Thyroid gland (tissue), 4 donors: ENCODE measurements around the gene TRIOBP.

Experiments used
- CTCF ChIP-seq, 6 experiments: fragments of 200-600 bp in 3 of 6; fragments of 450-650 bp in 3 of 6; sonication (generic) in 3 of 6; IDR thresholded peaks; one replicate each; pipeline ENCODE4 v1.5.1; 2016 to 2019; ENCODE audit warnings: antibody characterized with exemption in 6 of 6, mild to moderate bottlenecking in 2 of 6, inconsistent platforms in 1 of 6, moderate library complexity in 1 of 6
- POLR2A ChIP-seq, 2 donors: fragments of 450-650 bp; IDR thresholded peaks; one replicate each; pipeline ENCODE4 v1.6.1; 2017; ENCODE audit warnings: antibody characterized with exemption in 2 of 2, mild to moderate bottlenecking in 2 of 2, moderate library complexity in 1 of 2

- no peak for TF ChIP-seq CTCF (IDR thresholded peaks at IDR 0.05)
- TF ChIP-seq POLR2A (IDR thresholded peaks at IDR 0.05): no peak
Observed at GRCh38 chr22:37784829-37785495, 88.1 kb downstream of the TRIOBP start.
